ENCODE measurements around the gene MTF2.

Gene MTF2

DNA sequence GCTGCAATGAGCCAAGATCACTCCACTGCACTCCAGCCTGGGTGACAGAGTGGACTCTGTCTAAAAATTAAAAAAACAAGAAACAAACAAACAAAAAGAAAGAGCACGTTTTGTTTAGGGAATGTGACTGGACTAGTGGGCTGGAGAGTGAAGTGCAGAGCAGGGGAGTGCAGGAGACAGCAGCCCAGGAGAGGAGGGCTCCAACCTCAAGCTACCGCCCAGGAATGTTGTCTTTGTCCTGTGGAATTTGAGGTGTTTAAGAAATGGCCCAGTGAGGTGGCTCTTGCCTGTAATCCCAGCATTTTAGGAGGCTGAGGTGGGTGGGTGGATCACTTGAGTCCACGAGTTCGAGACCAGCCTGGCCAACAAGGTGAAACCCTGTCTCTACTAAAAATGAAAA lies 42.4 kb upstream of the MTF2 start:
- DNase-seq (ENCODE audit: low spot score): no peak
- TF ChIP-seq, protein P1, sequence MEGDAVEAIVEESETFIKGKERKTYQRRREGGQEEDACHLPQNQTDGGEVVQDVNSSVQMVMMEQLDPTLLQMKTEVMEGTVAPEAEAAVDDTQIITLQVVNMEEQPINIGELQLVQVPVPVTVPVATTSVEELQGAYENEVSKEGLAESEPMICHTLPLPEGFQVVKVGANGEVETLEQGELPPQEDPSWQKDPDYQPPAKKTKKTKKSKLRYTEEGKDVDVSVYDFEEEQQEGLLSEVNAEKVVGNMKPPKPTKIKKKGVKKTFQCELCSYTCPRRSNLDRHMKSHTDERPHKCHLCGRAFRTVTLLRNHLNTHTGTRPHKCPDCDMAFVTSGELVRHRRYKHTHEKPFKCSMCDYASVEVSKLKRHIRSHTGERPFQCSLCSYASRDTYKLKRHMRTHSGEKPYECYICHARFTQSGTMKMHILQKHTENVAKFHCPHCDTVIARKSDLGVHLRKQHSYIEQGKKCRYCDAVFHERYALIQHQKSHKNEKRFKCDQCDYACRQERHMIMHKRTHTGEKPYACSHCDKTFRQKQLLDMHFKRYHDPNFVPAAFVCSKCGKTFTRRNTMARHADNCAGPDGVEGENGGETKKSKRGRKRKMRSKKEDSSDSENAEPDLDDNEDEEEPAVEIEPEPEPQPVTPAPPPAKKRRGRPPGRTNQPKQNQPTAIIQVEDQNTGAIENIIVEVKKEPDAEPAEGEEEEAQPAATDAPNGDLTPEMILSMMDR (IDR thresholded peaks at IDR 0.05; ENCODE audit: borderline replicate concordance, control extremely low read depth, extremely low read depth, insufficient read depth, missing control alignments): no peak
- in situ Hi-C loops (cut with MboI; ENCODE audit: low sequenced_read_pairs, unreplicated experiment): no loop called here

DNA sequence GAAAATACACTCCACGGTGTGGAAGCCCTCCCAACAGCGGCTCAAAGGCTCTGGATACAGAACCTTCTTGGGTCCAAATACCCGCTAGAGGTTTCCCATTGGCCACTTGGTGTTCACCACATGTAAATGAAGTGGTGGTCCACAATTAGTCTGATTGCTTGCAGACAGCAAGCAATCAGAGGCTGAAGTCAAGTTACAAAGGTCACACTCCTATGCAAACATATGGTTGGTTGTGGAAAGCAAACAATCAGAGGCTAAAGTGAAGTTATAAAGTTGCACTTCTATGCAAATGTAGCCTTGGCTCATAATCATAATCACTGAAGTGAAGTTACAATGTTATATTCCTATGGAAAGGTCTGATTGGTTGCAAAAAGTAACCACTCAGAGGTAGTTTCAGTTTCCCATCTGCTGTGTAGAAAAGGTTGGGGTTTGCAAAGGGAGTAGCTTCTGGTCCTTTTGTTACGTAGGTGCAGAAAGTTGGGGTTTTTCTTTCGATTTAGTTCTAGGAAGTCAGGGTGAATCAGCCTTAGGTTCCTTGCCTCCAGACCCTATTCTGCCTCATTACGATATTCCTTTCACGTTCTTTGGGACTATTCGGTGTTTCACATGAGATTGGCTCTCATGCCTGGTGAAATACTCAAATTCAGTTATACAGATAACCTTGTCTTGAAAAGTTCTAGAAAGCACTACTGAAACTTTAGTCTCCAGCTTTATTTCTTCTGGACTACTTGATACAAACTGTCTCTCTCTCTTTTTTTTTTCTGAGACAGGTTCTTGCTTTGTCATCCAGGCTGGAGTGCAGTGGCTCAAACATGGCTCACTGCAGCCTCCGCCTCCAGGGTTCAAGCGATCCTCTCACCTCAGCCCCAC lies 36.7 kb upstream of the MTF2 start:
- peak; percentile 68 for DNase-seq (ENCODE audit: low spot score)
- in situ Hi-C loops (cut with MboI; ENCODE audit: low sequenced_read_pairs, unreplicated experiment): no loop called here
- TF ChIP-seq, protein P1 (IDR thresholded peaks at IDR 0.05; ENCODE audit: borderline replicate concordance, control extremely low read depth, extremely low read depth, insufficient read depth, missing control alignments): no peak

DNA sequence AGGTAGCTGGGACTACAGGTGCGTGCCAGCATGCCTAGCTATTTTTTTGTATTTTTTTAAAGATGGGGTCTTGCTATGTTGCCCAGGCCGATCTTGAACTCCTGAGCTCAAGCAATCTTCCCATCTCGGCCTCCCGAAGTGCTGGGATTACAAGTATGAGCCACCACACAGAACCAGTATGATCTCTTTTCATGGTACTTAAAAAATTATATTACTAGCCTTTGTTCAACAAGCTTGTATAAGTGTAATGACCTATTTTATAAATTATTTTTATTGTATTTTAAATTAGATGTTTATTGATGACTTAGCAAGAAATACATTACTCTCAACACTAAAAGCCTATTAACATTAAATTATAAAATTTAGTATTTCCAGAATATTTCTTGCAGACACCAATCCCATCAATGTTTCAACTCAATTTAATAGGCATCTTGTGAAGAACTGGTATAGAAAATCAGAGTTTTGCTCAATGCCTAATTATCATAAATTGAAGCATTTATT lies 36.0 kb upstream of the MTF2 start:
- TF ChIP-seq, protein P1 (IDR thresholded peaks at IDR 0.05; ENCODE audit: borderline replicate concordance, control extremely low read depth, extremely low read depth, insufficient read depth, missing control alignments): no peak
- DNase-seq (ENCODE audit: low spot score): no peak
- in situ Hi-C loops (cut with MboI; ENCODE audit: low sequenced_read_pairs, unreplicated experiment): no loop called here

DNA sequence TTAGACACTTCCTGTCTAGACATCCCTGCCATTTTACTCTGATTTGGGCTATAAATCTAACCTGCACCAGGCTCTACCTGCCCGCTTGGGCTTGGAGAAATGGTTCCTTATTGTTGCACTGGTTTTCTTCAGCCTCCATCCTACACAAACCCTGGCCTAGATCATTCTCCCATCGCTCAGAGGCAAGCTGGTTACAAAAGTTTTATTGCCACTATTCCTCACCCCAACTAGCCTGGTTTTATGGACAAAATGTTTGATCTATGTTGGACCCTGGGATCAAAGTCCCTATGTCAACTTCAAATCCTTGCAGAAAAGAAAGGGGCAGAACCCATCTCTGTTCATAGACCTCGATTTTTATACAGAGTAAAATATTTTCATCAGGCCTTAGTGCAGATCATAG lies 31.5 kb upstream of the MTF2 start:
- TF ChIP-seq, protein P1 (IDR thresholded peaks at IDR 0.05; ENCODE audit: borderline replicate concordance, control extremely low read depth, extremely low read depth, insufficient read depth, missing control alignments): no peak
- in situ Hi-C loops (cut with MboI; ENCODE audit: low sequenced_read_pairs, unreplicated experiment): no loop called here
- no peak for DNase-seq (ENCODE audit: low spot score)

DNA sequence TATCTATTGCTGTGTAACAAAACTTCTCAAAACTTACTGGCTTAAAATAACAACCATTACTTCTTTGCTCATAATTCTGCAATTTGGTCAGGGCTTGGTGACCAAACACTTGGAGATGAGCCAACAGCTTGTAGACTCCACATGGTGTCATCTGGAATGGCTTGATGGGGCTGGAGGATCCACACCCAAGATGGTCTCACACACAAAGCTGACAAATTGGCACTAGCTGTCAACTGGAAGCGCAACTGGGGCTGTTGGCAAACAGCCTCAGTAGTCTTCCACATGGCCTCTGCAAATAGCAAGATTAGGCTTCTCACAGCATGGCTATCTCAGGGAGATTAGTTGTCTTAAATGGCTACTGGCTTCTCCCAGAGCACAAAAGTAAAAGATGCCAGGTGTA lies 27.1 kb upstream of the MTF2 start:
- in situ Hi-C loops (cut with MboI; ENCODE audit: low sequenced_read_pairs, unreplicated experiment): no loop called here
- TF ChIP-seq, protein P1 (IDR thresholded peaks at IDR 0.05; ENCODE audit: borderline replicate concordance, control extremely low read depth, extremely low read depth, insufficient read depth, missing control alignments): no peak
- DNase-seq (ENCODE audit: low spot score): no peak

DNA sequence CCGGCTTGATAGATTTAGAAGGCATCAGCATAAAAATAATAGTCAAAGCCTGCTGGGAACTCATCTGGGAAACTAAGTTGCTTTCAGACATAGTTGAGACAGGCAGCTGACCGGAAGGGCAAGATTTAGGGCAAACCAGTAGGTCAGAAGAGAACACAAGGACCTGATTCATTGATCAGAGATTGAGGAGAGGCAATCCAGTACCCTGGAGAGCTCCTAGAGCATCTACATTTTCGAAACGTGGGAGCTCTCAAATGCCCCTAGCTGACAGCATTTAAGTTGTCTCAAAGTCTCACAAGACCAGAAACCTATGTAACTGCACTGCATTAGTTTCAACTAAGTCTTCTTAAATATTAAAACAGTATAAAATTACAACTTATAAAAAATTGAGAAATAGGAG lies 22.9 kb upstream of the MTF2 start:
- TF ChIP-seq, protein P1 (IDR thresholded peaks at IDR 0.05; ENCODE audit: borderline replicate concordance, control extremely low read depth, extremely low read depth, insufficient read depth, missing control alignments): no peak
- peak; percentile 33 for DNase-seq (ENCODE audit: low spot score)
- in situ Hi-C loops (cut with MboI; ENCODE audit: low sequenced_read_pairs, unreplicated experiment): no loop called here

Data from GM13976 (cell line).